WI38 (cell line): ENCODE measurements around the gene TNKS1BP1.

ENCODE experiments used
- H3K4me3 ChIP-seq: 2 replicates; pipeline ENCODE4 v1.5.1; 2011; ENCODE audit warnings: low read depth, mild to moderate bottlenecking, control low read depth, low read length
- CTCF ChIP-seq: IDR thresholded peaks from 2 replicates; pipeline ENCODE4 v1.5.1; 2012; ENCODE audit warnings: low read depth, mild to moderate bottlenecking, control low read depth, low read length

Gene TNKS1BP1

GRCh38 chr11:57321388-57322255 lies 3.1 kb downstream of the TNKS1BP1 start:
- peak overlapping the region; percentile 70 for H3K4me3 ChIP-seq
- TF ChIP-seq CTCF, result no peak

- no peak overlapping the region; the same call in 1 of the 2 replicates for H3K4me3 ChIP-seq
- no peak for TF ChIP-seq CTCF
These were observed 3.9 kb downstream of the TNKS1BP1 start for GRCh38 chr11:57320719-57321387.

GRCh38 chr11:57320067-57320718 lies 4.6 kb downstream of the TNKS1BP1 start:
- no peak overlapping the region for H3K4me3 ChIP-seq
- TF ChIP-seq CTCF, result no peak

GRCh38 chr11:57318178-57318577 lies 6.6 kb downstream of the TNKS1BP1 start:
- no peak overlapping the region for H3K4me3 ChIP-seq
- TF ChIP-seq CTCF, result no peak

GRCh38 chr11:57316017-57316416 lies 8.7 kb downstream of the TNKS1BP1 start:
- no peak overlapping the region for H3K4me3 ChIP-seq
- TF ChIP-seq CTCF, result no peak

- no peak for TF ChIP-seq CTCF
- no peak overlapping the region for H3K4me3 ChIP-seq
These were observed 9.3 kb downstream of the TNKS1BP1 start for GRCh38 chr11:57315491-57315890.
